ENCODE data around the gene CCT6B. TPM values are rescaled to one million over a fixed set of nuclear protein-coding genes. Genes with fewer than 3 reads are reported as not detected.

The CCT6B gene, protein sequence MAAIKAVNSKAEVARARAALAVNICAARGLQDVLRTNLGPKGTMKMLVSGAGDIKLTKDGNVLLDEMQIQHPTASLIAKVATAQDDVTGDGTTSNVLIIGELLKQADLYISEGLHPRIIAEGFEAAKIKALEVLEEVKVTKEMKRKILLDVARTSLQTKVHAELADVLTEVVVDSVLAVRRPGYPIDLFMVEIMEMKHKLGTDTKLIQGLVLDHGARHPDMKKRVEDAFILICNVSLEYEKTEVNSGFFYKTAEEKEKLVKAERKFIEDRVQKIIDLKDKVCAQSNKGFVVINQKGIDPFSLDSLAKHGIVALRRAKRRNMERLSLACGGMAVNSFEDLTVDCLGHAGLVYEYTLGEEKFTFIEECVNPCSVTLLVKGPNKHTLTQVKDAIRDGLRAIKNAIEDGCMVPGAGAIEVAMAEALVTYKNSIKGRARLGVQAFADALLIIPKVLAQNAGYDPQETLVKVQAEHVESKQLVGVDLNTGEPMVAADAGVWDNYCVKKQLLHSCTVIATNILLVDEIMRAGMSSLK
- total RNA-seq, result 0.15 and 0.17 TPM in 2 replicates

DNA sequence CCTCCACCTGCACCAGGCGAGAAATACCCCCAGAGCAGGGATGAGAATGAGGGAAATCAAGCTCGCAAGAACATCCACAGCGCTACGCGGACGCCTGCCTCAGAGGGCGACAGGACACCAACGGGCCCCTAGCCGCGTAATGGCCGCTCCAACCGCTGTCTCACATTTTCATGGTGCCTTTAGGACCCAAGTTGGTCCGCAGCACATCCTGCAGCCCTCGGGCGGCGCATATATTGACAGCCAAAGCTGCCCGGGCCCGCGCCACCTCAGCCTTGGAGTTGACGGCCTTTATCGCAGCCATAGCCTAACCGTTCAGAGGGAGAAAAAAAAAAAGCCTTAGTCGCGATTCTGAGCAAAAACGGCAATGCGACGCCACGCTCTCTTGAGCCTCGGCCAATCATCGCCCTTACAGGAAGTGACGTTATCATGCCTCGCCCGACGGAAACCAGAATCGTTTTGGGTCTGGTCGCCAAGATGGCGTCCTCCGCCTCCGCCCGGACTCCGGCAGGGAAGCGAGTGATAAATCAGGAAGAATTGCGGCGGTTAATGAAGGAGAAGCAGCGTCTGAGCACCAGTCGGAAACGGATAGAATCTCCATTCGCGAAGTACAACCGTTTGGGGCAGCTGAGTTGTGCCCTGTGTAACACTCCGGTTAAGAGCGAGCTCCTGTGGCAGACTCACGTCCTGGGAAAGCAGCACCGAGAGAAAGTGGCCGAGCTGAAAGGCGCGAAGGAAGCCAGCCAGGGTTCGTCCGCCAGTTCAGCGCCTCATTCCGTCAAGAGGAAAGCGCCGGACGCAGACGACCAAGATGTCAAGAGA lies at the start of gene CCT6B, which contains the start of gene ZNF830:
Gene CCT6B, minus strand, starts transcription at position 368 of the 819 bp plus-strand sequence. Its CDS starts 67 bp downstream, at position 301.
Gene ZNF830, plus strand, starts transcription at position 448 of the 819 bp plus-strand sequence. Its CDS starts 27 bp downstream, at position 475.

DNA sequence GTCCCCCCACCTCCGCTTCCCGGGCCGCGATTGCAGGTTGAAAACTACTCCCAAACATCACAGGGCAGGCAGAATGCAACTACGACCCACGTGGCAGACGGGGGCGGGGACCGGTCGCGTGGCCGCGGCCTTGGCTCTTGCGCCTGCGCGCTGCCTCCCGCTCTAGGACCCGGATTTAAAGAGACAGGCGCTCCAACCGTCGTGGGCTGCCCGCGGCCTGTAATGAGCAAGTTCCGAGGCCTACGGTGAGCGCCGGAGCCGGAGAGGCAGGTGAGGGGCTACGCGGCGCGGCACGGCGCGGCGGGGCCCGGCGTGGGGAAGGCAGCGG lies 19.1 kb upstream of the CCT6B start, which contains the start of gene LIG3:
Gene LIG3, plus strand, starts transcription at position 160 of the 328 bp plus-strand sequence. CDS start 2,494 bp downstream, outside the sequence.

Other genes with a start within 250 kb of the CCT6B start
- 6.7 and 7.4 TPM in 2 replicates for gene ZNF830, start 80 bp upstream of the CCT6B start, total RNA-seq
- 33.3 and 36.4 TPM in 2 replicates for gene LIG3, start 19.1 kb upstream of the CCT6B start, total RNA-seq
- 12.8 and 13.5 TPM in 2 replicates for gene RFFL, start 102.2 kb upstream of the CCT6B start, total RNA-seq
- 14.0 and 16.6 TPM in 2 replicates for gene RAD51D, start 158.4 kb upstream of the CCT6B start, total RNA-seq
- not detected in 2 replicates for gene FNDC8, start 160.2 kb upstream of the CCT6B start, total RNA-seq
- gene NLE1, start 180.8 kb upstream of the CCT6B start, total RNA-seq, result 22.7 and 23.2 TPM in 2 replicates
- not detected in 2 replicates for gene UNC45B, start 186.4 kb upstream of the CCT6B start, total RNA-seq
- not detected in 2 replicates for gene SLC35G3, start 232.9 kb upstream of the CCT6B start, total RNA-seq